Measurements from ENCODE around the gene OCEL1.

DNA sequence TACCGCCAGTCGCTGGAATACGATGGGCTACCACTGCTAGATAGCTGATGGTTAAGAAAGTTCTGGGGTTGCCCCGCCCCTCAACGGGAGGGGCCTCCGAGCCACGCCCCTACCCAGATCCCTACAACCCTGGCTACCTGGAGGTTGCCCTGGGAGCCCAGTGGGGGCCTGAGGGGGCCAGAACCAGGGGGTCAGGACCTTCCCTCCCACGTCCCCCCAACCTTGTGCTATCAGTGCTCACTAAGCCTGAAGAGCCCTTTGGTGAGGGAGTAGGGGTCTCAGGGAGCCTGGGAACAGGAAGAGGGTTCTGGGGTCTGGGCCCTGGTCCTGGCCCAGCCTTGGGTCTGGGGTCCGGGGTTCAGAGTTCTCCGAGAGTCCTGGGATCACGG, 8.9 kb downstream of the OCEL1 start:
- TF ChIP-seq, protein P1, sequence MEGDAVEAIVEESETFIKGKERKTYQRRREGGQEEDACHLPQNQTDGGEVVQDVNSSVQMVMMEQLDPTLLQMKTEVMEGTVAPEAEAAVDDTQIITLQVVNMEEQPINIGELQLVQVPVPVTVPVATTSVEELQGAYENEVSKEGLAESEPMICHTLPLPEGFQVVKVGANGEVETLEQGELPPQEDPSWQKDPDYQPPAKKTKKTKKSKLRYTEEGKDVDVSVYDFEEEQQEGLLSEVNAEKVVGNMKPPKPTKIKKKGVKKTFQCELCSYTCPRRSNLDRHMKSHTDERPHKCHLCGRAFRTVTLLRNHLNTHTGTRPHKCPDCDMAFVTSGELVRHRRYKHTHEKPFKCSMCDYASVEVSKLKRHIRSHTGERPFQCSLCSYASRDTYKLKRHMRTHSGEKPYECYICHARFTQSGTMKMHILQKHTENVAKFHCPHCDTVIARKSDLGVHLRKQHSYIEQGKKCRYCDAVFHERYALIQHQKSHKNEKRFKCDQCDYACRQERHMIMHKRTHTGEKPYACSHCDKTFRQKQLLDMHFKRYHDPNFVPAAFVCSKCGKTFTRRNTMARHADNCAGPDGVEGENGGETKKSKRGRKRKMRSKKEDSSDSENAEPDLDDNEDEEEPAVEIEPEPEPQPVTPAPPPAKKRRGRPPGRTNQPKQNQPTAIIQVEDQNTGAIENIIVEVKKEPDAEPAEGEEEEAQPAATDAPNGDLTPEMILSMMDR (IDR thresholded peaks at IDR 0.05), result no peak
- TF ChIP-seq POLR2A (IDR thresholded peaks at IDR 0.05), result no peak

Data from lower leg skin (tissue), 3 donors.